H7 (cell line): Measurements from ENCODE around the gene EXD3. TPM values are rescaled to one million over a fixed set of nuclear protein-coding genes. Genes with fewer than 3 reads are reported as not detected.
"Not testable (repeated sequence)": the region's sequence is repeated elsewhere in the genome, so short reads cannot be mapped to it uniquely, and the experiment has no call there.

ENCODE experiments used
- DNase-seq: peaks from one replicate; pipeline ENCODE4 v3.0.0; 2012
- H3K27me3 ChIP-seq: 2 replicates; pipeline ENCODE4 v1.6.0; 2011; ENCODE audit warnings: mild to moderate bottlenecking, low read length; ENCODE audit not compliant: control insufficient read depth, insufficient read depth
- H3K36me3 ChIP-seq: replicated peaks from 2 replicates; pipeline ENCODE4 v1.5.1; 2011; ENCODE audit warnings: low read length; ENCODE audit not compliant: control insufficient read depth, insufficient read depth
- H3K4me3 ChIP-seq: 2 replicates; pipeline ENCODE4 v1.5.1; 2011; ENCODE audit warnings: low read depth, mild to moderate bottlenecking, control low read depth, low read length, moderate library complexity; ENCODE audit not compliant: insufficient read depth
- total RNA-seq: library from RNA; depleted of rRNA; stranded (reverse); fragments of >200 nt; shearing (Covaris generic); gene quantifications from 2 replicates; pipeline ENCODE4 v1.2.3, GENCODE V29; 2014; rRNA removed

The EXD3 gene, protein sequence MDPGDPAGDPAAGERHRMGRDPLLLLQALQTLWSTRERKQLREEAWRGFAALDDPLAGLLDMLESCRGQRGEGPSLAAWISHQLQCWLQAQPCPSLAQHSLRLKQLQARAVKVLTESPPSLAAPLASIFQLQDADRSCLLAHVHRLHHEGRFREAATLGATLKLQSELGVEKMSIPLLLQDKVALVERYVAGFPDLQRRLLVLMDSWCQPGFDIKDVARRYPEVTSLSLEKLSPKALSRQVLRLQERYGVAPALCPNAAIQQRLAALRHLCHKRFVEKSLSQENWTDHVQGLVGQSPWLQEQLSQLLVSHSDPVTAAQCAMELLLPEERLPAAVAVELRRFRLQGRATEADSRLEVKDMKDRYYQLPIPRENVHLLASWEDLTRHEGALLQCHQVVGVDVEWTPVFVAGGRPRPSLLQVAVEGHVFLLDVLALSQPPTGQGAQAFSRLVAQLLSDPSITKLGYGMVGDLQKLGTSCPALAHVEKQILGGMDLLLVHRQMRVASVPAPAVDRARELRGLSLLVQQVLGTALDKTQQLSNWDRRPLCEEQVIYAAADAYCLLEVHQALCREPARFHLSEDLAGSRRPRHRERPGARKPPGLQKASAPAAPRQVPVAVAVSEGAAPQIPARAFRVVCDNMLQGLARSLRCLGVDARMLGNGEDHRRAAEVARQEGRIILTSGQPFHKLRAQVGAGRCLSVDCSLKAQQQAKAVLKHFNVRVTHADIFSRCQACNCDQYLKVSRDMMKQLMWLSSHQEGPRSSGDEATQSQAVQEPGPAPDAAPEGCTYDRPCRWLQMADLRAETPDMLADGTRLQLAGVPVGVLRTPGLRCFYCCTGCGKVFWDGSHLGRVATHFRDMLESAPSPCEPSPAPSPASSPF
- total RNA-seq = 7.0 and 15.7 TPM in 2 replicates

- DNase-seq = peak; percentile 100
- H3K36me3 ChIP-seq = no peaks in the 10 kb centered on the region
- peaks cover 8% of the 10 kb centered on the region for H3K27me3 ChIP-seq
- peak within 1 kb of the TSS; percentile 67 for H3K4me3 ChIP-seq
These were observed at the start of gene EXD3, which contains the start of gene NOXA1 for GRCh38 chr9:137422604-137423513. Gene EXD3, minus strand, starts transcription at chr9:137423162. Its CDS starts 27,805 bp downstream, at chr9:137395357. Gene NOXA1, plus strand, starts transcription at chr9:137423393. Its CDS starts 137 bp downstream, at chr9:137423530.

DNA sequence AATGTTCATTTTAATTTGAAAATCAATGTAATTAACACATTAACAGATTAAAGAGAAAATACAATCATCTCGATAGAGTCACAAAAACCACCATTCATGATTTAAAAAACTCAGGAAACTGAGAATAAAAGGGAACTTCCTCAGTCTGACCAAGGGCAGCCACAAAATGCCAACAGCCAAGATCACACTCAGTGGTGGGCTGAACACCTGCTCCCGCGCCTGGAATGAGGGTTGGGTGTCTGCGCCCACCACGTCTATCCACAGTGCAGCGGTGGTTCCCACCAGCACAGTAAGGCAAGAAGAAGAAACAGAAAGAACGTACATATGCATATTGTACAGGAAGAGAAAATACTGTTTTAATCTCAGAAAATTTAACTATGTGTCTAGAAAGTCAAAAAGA, 47.8 kb upstream of the EXD3 start:
- Histone ChIP-seq H3K36me3 (no peaks in the 10 kb centered on the region), H3K27me3 (no peaks in the 10 kb centered on the region), H3K4me3 (no peak overlapping the region)
- no peak for DNase-seq

DNA sequence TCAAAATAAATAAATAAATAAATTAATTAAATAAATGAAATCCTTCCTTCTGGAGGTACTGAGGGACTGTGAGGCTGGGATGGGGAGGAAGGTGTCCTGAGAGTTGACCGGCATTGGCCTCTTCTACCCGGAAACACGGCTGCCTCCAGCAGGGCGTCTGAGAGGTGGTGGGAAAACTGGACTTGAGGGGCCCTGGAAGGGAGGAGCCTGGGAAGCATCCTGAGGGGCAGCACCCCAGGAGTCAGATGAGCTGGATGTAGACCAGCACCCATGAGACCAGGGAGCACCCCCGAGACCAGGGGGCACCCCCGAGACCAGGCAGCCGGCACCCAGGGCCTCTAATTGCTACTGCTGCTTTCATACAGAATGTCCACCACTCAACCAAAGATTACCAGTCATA, 44.9 kb upstream of the EXD3 start:
- no peak overlapping the region for H3K4me3 ChIP-seq
- H3K36me3 ChIP-seq = no peaks in the 10 kb centered on the region
- no peak for DNase-seq
- H3K27me3 ChIP-seq = 0 out of 2 replicates have a peak, but pooled peaks cover 2% of the 10 kb centered on the region

DNA sequence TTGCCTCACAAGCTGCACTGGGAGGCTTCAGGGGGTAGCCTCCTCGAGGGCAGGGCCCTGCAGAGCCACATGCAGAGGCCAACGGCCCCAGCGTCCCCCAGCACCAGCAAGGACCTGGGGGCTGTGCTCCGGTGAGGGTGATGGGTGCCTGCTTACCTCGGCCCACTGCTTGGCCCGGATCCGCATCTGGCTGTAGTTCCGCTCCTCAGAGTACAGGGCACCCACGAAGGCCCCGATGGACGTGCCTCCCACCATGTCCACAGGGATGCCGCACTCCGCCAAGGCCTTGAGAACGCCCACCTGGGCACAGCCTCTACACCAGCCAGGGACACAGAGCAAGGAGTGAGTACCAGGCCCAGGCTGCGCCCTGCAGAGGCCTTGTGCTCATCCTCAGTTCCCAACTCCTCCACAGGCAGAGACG, 44.2 kb upstream of the EXD3 start:
- DNase-seq = peak; percentile 42
- no peaks in the 10 kb centered on the region for H3K36me3 ChIP-seq
- no peak overlapping the region for H3K4me3 ChIP-seq
- peaks cover 7% of the 10 kb centered on the region for H3K27me3 ChIP-seq

- not testable (repeated sequence) for DNase-seq, H3K4me3 ChIP-seq, H3K36me3 ChIP-seq
- peaks cover 11% of the 10 kb centered on the region for H3K27me3 ChIP-seq
These were observed 43.6 kb upstream of the EXD3 start for GRCh38 chr9:137466389-137467085.

DNA sequence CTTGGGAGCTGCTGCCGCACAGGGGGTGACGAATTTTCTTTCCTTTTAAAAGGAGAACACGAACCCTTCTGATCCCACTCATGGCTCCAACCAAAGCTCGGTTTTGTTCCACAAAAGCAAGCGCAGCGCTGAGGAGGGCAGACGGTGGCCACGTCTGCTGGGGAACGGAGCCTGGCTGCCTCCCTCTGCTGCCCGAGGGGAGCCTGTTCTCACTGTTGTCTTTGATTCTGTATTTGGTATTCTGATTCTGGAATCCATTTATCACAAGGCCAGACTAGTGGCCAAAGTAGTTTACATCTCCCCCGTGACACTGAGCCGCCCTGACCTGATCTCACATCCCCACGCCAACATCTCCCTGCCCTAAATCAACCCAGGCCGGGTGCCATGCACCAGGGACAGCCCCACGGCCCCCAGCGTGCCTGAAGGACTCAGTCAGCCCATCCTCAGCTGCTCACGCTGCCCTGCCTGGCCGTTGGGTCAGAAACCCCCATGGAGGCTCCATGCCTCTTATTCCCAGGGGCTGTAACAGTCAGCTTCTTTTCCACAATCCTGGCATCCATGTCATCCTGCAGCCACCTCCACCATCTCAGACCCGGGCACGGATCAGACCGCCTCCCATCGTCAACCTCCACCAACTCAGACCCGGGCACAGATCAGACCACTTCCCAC, 42.9 kb upstream of the EXD3 start:
- DNase-seq = peak; percentile 43
- H3K27me3 ChIP-seq = peaks cover 11% of the 10 kb centered on the region
- no peak overlapping the region for H3K4me3 ChIP-seq
- H3K36me3 ChIP-seq = no peaks in the 10 kb centered on the region

- peaks cover 14% of the 10 kb centered on the region for H3K27me3 ChIP-seq
- DNase-seq = peak; percentile 51
- H3K4me3 ChIP-seq = no peak overlapping the region
- no peaks in the 10 kb centered on the region for H3K36me3 ChIP-seq
These were observed 42.2 kb upstream of the EXD3 start for GRCh38 chr9:137465000-137465719.

DNA sequence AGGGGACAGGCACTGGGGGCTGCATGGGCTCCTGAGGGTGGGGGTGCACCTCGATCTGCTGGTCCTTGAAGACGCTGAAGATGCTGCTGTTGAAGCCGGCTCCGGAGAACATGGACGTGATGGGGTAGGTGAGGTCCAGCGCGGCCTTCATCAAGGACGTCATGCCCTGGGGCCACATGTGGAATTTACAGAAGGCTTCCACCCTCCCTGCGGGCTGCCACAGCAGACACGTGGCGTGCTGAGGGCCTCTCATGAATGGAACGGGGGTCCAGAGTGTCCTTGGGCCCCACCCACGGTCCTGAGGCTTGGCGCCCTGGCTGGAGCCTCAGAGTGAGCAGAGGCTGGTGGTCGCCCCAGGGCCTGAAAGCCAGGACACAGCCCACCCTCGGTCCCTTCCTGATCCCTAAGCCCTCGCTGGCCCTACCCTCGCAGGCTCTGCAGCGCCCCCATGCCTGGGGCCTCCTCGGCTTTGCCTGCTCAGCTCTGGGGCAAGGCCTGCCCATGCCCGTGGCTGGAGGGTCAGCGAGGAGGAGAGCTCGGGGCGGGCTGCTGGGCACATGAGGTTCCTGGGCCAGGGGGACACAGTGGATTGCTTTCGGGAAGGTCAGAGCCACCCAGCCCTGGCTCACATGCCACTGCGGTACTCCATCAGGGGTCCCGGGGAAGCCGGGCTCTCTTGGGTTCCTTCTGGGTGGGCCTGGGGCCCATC, 41.5 kb upstream of the EXD3 start:
- Histone ChIP-seq H3K4me3 (no peak overlapping the region), H3K27me3 (peaks cover 16% of the 10 kb centered on the region), H3K36me3 (no peaks in the 10 kb centered on the region)
- DNase-seq = peak; percentile 70

GRCh38 chr9:137463931-137464290, 40.9 kb upstream of the EXD3 start:
- H3K4me3 ChIP-seq = no peak overlapping the region
- no peaks in the 10 kb centered on the region for H3K36me3 ChIP-seq
- peaks cover 16% of the 10 kb centered on the region for H3K27me3 ChIP-seq
- DNase-seq = peak; percentile 45

DNA sequence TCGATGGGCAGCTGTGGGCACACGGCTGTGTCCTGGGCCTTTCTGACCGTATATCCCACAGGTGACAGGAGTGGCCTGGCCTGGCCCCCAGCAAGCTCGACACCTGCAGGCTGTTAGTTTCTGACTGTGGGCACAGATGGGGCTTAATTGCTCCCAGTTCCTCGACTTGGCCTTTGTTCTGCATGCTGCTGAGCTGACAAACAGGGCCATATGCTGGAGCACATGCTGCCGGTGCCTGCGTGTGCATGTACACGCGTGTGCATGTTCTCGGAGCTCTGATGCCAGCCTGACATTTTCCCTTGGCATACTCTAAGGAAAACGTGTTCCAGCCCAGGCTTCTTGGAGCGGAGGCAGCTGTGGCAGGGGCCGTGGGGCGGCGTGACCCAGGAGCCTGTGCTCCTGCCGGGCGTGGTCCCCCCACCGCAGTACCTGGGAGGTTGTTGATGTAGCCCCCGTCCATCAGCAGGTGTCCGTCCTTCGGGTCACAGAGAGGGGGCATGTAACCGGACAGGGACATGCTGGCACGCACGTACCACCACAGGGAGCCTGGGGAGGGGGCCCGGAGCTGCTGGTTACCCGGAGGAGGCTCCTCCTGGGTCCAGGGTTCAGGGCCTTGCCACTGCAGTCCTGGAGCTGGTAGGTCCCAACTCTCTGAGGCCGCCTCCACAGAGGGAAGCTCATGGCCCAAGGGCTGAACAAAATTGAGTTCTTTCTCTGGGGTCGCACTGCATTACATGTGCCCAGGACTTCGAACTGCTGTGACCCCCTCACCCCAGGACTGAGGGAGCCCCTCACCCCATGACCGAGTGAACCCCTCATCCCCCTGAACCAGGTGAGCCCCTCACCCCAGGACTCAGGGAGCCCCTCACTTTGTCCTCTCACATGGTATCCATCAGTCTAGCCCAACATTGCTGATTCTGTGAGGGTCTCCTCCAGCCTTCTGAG, 40.3 kb upstream of the EXD3 start:
- Histone ChIP-seq H3K4me3 (no peak overlapping the region), H3K27me3 (peaks cover 21% of the 10 kb centered on the region), H3K36me3 (no peaks in the 10 kb centered on the region)
- peak; percentile 45 for DNase-seq

DNA sequence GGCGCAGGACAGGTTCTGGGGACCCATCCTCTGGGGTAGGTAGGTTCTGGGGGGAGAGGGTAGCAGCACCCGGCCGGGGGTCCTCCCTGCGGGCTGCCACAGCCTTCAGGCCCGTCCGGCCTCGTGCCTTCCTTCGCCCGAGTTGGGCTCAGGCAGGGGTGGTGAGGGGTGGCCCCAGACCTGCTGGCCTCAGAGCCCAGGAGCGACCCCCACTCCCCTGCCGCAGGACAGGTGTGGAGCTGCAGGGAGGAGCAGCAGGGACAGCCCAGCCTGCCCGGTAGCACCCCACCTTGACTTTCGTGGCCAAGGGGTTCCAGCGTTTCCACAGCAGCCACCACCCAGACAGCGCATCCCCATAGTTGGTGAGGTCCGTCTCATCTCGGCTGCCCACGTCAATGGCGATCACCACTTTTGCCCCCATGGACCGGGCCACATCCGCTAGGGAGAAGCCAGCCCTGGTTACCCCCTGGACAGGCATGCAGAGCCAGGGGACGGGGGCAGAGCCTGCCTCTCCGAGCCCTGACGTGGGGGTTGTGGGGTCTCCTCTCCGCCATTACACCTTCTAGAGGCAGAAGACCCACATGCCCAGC, 39.5 kb upstream of the EXD3 start:
- no peaks in the 10 kb centered on the region for H3K36me3 ChIP-seq
- no peak overlapping the region for H3K4me3 ChIP-seq
- peak; percentile 68 for DNase-seq
- peaks cover 22% of the 10 kb centered on the region for H3K27me3 ChIP-seq
